GM21717 (cell line): ENCODE results near the gene RNF114.
"Not testable (repeated sequence)": the region's sequence is repeated elsewhere in the genome, so short reads cannot be mapped to it uniquely, and the experiment has no call there.

Source experiments
- ATAC-seq: cut with Tn5 transposase; IDR thresholded peaks from one replicate; pipeline ENCODE4 v1.9.1; 2021; ENCODE audit warnings: mild to moderate bottlenecking, moderate library complexity; ENCODE audit not compliant: unreplicated experiment

Gene RNF114

GRCh38 chr20:49961413-49961812 lies 25.2 kb downstream of the RNF114 start:
- ATAC-seq, result no peak

DNA sequence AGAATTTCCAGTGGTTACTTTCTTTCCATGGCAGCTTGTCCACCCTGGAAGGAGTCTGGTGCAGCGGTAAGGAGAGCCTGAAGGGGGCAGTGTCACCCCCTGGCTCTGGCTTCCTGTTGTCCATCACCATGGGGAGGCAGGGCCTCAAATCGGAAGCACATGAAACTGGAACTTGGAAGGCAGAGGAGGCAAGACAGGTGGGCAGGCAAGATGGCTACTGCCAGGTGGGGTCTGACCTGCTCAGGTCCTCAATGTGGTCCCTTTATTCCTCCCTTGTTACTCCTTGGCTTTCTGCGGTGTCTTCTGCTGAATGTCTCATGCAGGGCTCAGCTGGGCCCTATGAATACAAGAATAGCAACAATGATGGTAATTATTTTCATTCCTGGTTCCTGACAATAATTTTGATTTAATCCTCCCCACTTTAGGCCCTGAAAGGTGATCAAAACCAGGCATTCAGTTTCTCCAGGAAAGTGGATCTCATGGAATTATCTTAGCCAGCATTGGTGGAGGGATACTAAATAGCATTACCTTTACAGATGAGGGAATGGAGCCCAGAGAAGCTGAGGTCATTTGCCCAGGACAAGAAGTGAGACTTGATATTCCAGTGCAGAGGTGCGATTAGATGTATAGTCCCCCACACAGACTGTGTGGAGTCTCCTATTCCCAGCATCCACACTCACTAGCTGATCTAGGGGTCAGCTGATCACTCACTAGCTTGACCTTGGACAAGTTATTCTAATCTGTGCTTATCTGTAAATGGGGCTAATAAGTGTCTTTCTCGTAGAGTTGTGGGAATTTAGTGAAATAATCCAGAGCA lies 29.0 kb downstream of the RNF114 start:
- ATAC-seq, result no peak

- no peak for ATAC-seq
Measured at GRCh38 chr20:49965781-49966305, 29.6 kb downstream of the RNF114 start.

DNA sequence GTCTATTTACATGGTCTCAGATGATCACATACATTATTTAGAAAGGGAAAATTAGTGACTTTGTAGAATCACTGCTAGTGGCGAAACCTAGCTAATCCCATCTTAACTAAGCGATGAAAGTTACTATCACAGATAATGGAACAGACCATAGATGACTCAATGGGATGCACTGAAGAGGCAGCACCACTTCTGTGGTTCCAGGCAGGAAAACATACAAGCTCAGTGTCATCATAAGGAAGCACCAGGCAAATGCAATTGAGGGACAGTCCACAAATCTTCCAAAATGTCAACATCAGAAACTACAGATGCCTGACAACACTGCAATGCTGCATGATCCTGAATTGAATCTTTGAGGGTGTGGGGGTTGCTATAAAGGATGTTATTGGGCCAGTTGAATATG lies 30.7 kb downstream of the RNF114 start:
- ATAC-seq, result no peak

- ATAC-seq, result no peak
Measured at GRCh38 chr20:49969234-49969633, 33.0 kb downstream of the RNF114 start.

- ATAC-seq, result no peak
Measured at GRCh38 chr20:49969946-49970345, 33.7 kb downstream of the RNF114 start.

DNA sequence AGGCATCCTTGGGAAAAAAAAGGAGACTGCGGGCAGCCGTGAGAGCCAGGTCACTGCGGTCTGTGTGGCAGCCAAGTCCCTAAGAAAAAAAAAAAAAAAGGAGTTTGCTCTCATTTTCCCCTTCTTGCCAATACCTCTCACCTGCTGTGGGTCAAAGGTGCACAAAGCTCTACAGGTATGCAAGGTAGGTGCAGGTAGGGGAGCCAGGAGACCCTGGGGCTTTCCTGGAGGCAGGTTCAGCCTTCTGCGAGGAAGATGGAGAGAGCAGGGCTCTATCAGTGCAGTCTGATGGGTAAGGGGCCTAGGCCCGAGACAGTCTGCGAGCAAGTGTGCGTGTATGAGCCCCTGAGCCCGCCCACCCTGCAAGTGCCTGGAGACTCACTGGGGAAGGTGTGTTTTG lies 34.3 kb downstream of the RNF114 start:
- ATAC-seq, result no peak

DNA sequence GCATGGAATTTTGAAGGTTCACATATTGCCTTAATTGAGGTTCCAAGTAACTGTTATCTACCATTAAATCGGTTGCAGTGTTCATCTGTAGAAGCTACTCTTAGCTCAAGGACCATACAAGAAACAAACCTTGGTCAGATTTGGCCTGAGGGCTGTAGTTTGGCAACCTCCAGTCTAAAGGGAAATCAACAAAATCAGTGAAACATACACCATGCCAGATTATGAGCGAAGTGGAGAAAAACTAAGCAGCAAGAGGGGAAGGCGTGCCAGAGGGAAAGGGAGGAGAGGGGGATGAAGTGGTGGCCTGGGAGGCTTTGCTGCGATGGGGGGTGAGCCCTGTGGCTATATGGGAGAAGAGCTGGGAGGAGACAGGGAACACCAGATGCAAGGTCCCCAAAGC lies 37.8 kb downstream of the RNF114 start:
- ATAC-seq, result no peak

- no peak for ATAC-seq
Measured at GRCh38 chr20:49976542-49976941, 40.3 kb downstream of the RNF114 start.

DNA sequence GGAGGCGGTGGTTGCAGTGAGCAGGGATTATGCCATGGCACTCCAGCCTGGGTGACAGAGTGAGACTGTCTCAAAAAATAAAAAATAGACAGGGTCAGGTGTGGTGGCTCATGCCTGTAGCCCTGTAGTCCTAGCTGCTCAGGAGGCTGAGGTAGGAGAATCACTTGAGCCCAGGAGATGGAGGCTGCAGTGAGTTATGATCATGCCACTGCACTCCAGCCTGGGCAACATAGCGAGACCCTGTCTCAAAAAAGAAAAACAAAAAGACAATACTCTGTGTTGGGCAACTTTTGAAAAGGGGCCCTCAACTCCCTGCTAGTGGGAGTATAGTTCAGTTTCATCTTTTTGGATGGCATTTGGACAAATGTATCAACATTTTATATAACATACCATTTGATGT lies 41.5 kb downstream of the RNF114 start:
- ATAC-seq, result not testable (repeated sequence)

DNA sequence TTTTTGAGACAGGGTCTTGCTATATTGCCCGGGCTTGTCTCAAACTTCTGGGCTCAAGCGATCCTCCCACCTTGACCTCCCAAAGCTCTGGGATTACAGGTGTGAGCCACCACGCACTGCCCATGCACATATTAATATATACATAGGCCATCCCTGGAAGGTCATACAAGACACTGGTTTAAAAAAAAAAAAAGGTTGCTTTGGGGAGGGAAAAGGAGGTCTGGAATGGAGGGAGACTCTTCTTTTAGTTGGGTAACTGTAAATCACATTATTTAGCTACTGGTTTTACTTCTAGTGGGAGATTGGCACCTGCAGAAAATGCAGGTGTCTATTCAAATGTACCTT lies 42.5 kb downstream of the RNF114 start:
- no peak for ATAC-seq

DNA sequence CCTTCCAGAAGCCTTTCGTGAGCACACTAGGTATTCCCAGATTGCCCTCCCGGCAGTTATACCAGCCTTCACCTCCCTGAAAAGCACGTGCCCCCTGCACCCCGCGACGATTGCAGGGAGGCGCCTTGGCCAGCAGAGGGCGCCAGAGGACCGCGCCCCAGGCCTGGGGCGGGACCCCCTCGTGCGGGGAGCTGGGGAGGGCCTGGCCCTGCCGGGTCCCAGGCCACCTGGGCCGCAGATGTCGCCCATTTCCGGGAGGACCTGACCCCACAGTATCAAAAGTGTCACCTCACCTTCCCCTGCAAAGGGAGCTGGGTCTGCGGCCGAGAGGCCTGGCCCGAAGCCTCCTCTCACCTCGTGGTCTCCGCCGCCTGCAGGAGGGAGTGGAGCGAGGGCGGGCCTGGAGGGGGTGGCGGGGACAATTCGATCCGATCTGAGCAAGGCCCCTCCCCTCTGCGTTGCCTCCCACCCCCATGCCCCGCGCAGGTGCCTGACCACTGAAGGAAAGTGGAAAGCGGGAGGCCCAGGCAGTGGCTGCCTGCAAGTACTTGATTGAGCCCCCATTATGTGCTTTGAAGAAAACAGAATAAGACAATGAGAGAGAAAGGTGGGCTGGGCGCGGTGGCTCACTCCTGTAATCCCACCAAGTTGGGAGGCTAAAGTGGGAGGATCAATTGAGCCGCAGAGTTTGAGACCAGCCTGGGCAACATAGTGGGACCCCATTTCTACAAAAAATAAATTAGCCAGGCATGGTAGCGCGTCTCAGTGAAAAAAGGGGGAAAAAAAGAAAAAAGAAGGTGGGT lies 43.0 kb downstream of the RNF114 start:
- ATAC-seq, result no peak

- ATAC-seq, result no peak
Measured at GRCh38 chr20:49980140-49981008, 44.2 kb downstream of the RNF114 start.

GRCh38 chr20:49981218-49982071 lies 45.2 kb downstream of the RNF114 start:
- no peak for ATAC-seq

DNA sequence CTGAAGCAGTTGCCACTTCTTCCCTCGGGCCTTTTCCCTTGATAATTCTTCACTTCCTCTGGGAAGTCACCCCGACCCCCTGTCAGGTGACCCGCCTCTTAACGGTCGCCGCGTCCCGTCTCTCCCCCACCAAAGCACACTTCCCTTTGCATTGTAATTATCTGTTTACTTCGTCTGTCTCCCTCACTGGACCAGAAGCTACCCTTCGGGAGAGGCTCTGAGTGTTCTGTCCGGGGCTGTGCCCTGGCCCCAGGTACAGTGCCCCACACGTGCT lies 45.8 kb downstream of the RNF114 start:
- no peak for ATAC-seq

DNA sequence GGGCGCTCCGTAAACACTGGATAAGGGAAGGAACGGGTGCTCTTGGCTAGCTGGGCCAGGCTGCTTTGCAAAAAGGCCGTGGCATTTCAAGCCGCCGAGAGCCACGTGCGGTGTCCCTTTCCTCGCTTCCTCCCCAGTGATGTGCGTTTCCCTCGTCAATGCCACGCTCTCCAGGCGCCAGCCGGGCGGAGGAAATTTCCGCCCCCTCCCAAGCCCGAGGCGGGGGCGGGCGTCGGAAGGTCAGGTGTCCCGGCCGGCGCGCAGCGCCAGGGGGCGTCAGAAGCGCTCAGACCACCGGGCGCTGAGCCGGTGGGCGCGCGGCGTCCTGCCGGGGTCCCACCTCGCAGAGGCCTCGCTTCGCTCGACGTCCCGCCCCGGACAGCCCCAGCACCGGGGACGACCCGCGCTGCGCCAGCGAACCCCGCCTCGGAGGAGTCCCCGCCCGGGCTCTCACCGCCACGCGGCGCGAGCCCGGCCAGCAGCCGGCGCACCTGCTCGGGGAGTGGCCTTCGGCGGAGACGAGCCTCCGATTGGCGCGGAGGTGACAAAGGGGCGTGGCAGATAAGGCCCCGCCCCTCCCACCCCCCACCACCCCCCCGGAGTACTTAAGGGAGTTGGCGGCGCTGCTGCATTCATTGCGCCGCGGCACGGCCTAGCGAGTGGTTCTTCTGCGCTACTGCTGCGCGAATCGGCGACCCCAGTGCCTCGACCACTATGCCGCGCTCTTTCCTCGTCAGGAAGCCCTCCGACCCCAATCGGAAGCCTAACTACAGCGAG lies 46.3 kb downstream of the RNF114 start, which contains the start of gene SNAI1:
Gene SNAI1 (plus strand): TSS at position 635 of the 777 bp plus-strand sequence. CDS start 80 bp downstream, at position 715.
- ATAC-seq, result peak; percentile 77

DNA sequence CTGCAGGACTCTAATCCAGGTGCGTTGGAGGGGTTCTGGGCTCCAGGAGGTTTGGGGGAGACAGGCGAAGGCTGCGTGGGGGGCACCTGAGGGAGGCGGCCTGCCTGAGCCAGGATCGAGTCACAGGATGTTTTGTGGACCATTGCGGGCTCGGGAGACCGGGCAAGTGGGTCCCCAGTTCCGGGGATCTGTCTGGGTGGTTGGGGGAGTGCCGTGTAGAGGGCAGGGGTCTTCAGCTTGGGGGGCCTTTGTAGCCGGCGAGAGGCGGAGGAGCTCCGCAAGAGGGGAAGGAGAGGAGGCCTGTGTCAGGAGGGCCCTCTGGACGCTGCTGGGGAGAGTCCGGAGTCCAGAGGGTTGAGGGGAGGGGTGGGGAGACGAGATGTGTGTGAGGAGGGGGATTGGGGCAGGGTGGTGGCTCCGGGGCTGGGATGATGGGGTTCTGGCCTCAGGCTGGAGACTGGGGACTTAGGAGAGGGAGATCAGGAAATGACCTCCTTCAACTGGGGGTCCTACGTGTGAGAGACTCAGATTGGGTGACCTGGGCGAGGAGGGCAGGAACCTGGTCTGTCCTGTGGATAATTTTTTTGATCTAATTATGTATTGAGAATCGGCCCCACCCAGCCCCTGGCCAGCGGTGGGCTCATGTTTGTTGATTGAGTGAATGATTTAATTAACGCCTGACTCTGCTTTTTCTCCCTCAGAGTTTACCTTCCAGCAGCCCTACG lies 47.1 kb downstream of the RNF114 start:
- ATAC-seq, result no peak

- no peak for ATAC-seq
Measured at GRCh38 chr20:49983848-49984408, 47.7 kb downstream of the RNF114 start.
